HG03196 (cell line): ENCODE data around the gene PACRG.

ENCODE experiments used
- ATAC-seq: cut with Tn5 transposase; IDR thresholded peaks from one replicate; pipeline ENCODE4 v1.9.1; 2021; ENCODE audit not compliant: unreplicated experiment

Gene PACRG

GRCh38 chr6:163127587-163127986 is 399.8 kb downstream of the PACRG start:
- no peak for ATAC-seq

GRCh38 chr6:163128324-163128723 is 400.6 kb downstream of the PACRG start:
- no peak for ATAC-seq

- ATAC-seq: no peak
Measured at GRCh38 chr6:163132050-163132750, 404.4 kb downstream of the PACRG start.

GRCh38 chr6:163133017-163133416 is 405.2 kb downstream of the PACRG start:
- ATAC-seq: no peak

GRCh38 chr6:163133691-163134090 is 405.9 kb downstream of the PACRG start:
- no peak for ATAC-seq

GRCh38 chr6:163136681-163137397 is 409.1 kb downstream of the PACRG start:
- no peak for ATAC-seq

GRCh38 chr6:163137398-163137881 is 409.7 kb downstream of the PACRG start:
- no peak for ATAC-seq

GRCh38 chr6:163146036-163146435 is 418.3 kb downstream of the PACRG start:
- no peak for ATAC-seq

GRCh38 chr6:163147994-163148393 is 420.2 kb downstream of the PACRG start:
- no peak for ATAC-seq

- no peak for ATAC-seq
Measured at GRCh38 chr6:163148451-163149278, 420.9 kb downstream of the PACRG start.

- ATAC-seq: no peak
Measured at GRCh38 chr6:163149279-163149848, 421.6 kb downstream of the PACRG start.

- ATAC-seq: no peak
Measured at GRCh38 chr6:163151212-163151611, 423.4 kb downstream of the PACRG start.

GRCh38 chr6:163152701-163153100 is 424.9 kb downstream of the PACRG start:
- no peak for ATAC-seq

- no peak for ATAC-seq
Measured at GRCh38 chr6:163159110-163159509, 431.3 kb downstream of the PACRG start.

- no peak for ATAC-seq
Measured at GRCh38 chr6:163159689-163160088, 431.9 kb downstream of the PACRG start.

GRCh38 chr6:163162007-163162873 is 434.5 kb downstream of the PACRG start:
- no peak for ATAC-seq

- no peak for ATAC-seq
Measured at GRCh38 chr6:163162874-163163213, 435.1 kb downstream of the PACRG start.

- ATAC-seq: no peak
Measured at GRCh38 chr6:163164175-163164900, 436.6 kb downstream of the PACRG start.

GRCh38 chr6:163165155-163165910 is 437.6 kb downstream of the PACRG start:
- ATAC-seq: no peak
